GM19397 (cell line): ENCODE results near the gene SCN9A.
"Not testable (repeated sequence)": the region's sequence is repeated elsewhere in the genome, so short reads cannot be mapped to it uniquely, and the experiment has no call there.

Experiments
- ATAC-seq: cut with Tn5 transposase; IDR thresholded peaks from one replicate; pipeline ENCODE4 v1.9.1; 2021; ENCODE audit warnings: mild to moderate bottlenecking, moderate library complexity; ENCODE audit not compliant: unreplicated experiment

The SCN9A gene

DNA sequence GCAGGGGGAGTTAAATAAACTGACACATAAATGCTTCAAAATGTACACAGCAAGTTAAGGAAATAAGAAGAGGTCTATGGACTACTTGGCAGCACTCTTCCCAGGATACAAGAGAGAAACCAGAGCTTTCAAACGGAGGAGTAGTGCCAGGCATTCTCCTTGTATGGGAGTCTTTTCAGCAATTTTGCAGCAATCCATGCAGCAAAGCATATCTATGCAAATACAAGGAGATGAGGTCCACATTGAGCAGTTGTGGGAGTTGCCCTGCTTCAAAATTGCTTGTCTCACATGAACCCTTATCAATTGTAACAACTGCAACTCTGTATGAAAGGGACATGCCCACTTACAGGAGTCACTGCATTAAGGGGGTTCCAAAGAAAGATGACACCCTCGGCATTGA is 37.8 kb downstream of the SCN9A start:
- no peak for ATAC-seq

- ATAC-seq = no peak
Observed at GRCh38 chr2:166335284-166335683, 40.5 kb downstream of the SCN9A start.

- ATAC-seq = no peak
Observed at GRCh38 chr2:166334805-166335204, 40.9 kb downstream of the SCN9A start.

DNA sequence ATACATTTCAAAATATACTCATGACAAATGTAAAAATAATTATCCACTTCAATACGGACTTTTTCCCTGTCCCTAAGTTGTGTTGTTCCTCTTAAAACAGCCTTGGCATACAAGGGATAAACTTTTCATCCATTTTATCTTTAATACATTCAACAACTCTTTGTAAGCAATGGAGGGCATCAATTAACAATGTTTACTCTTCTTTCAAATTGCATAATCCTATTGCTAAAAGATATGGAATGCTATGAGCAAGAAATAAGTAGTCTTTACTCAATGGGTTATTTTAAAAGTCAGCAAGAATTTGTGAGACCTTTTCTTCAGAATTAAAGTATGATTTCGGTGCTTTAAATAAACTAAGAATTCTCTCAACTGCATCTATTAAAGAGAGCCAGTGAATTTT is 41.9 kb downstream of the SCN9A start:
- ATAC-seq = no peak

- no peak for ATAC-seq
Observed at GRCh38 chr2:166332106-166332505, 43.6 kb downstream of the SCN9A start.

GRCh38 chr2:166331468-166331867 is 44.3 kb downstream of the SCN9A start:
- no peak for ATAC-seq

DNA sequence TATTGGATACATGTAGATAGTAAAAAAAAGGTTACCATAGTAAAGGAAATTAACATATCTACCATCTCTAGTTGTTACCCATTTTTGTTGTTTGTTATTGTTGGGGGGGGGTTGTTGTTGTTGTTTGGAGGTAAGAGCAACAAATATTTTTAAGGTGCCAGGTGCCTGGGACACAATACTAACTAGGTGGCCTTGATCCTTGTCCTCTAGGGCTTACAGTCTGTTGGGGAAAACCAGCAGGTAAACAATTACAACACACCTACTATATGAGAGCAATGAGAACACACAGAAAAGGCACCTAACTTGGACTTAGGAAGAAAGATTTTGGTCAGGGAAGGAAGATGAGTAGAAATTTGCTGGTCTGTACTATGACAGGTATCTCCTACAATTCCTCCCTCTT is 46.3 kb downstream of the SCN9A start:
- ATAC-seq = no peak

GRCh38 chr2:166328147-166328546 is 47.6 kb downstream of the SCN9A start:
- no peak for ATAC-seq

DNA sequence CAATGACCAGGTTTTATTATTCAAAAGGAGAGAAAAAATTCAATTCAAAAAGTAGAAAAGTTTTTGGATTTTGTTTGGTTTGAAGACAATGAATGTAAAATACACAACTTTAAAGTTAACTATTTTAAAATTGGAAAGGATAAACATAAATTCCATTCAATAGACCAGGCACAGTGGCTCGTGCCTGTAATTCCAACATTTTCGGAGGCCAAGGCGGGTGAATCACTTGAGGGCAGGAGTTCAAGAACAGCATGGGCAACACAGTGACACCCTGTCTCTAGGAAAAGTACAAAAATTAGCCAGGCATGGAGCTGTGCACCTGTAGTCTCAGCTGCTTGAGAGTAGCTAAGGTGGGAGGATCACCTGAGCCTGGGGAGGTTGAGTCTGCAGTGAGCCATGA is 54.7 kb downstream of the SCN9A start:
- no peak for ATAC-seq

GRCh38 chr2:166314022-166314759 is 61.6 kb downstream of the SCN9A start:
- no peak for ATAC-seq

GRCh38 chr2:166312863-166313262 is 62.9 kb downstream of the SCN9A start:
- not testable (repeated sequence) for ATAC-seq

GRCh38 chr2:166307326-166307725 is 68.4 kb downstream of the SCN9A start:
- ATAC-seq = no peak

DNA sequence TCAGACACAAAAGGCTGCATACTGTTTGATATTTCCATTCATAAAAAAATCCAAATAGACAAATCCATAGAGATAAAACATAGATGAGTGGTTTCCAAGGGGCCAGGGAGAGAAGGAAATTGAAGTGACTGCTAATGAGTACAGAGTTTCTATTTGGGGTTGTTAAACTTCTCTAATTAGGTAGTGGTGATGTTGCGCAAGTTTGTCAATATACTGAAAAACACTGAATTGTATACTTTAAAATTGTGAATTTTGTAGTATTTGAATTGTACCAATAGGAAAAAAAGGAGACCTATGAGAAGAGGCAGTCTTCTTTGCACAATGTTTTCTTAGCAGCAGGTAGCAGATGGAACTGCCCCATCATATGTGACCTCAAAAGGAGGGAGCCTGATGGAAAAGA is 71.1 kb downstream of the SCN9A start:
- no peak for ATAC-seq

DNA sequence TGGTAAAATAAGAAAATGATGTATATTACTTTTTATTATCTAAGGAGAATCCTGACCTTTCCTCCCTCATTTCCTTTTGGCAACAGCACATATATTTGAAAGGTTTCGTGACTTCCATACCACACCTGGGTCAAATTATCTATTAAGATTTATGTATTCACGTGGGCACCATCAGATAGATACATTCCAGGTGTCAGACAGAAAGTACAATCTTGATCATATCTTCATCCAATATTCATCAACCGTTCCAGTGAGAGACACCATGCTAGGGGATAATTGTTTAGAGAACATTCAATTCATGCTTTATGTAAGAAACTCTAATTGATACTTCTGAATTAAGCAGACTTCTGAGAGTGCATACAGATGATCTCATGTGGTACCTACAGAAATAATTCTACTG is 73.7 kb downstream of the SCN9A start:
- ATAC-seq = no peak

- ATAC-seq = no peak
Observed at GRCh38 chr2:166297951-166298350, 77.8 kb downstream of the SCN9A start.

DNA sequence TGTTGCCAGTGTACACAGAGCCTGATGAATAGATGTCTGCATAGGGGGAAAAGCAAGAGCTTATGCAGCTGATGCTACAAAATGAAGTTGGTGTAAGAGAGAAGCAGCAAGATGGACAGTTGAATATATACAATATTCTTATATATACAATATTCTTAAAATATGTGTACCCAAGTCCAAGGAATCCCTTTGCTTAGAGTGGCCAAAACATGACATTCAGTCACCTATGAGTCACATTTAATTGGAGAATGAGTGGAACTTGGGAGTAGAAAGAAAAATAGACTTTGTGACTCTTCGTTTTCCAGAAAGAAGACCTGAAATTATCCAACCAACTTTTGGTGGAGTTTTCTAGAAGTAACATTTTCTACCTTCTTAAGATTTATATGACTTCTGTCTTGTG is 81.8 kb downstream of the SCN9A start:
- ATAC-seq = no peak

- no peak for ATAC-seq
Observed at GRCh38 chr2:166285215-166285614, 90.5 kb downstream of the SCN9A start.

GRCh38 chr2:166284359-166284758 is 91.4 kb downstream of the SCN9A start:
- ATAC-seq = no peak

- ATAC-seq = no peak
Observed at GRCh38 chr2:166282154-166282553, 93.6 kb downstream of the SCN9A start.

GRCh38 chr2:166278856-166279255 is 96.9 kb downstream of the SCN9A start:
- no peak for ATAC-seq

GRCh38 chr2:166270376-166270775 is 105.4 kb downstream of the SCN9A start:
- ATAC-seq = no peak

GRCh38 chr2:166269322-166269721 is 106.4 kb downstream of the SCN9A start:
- ATAC-seq = no peak

DNA sequence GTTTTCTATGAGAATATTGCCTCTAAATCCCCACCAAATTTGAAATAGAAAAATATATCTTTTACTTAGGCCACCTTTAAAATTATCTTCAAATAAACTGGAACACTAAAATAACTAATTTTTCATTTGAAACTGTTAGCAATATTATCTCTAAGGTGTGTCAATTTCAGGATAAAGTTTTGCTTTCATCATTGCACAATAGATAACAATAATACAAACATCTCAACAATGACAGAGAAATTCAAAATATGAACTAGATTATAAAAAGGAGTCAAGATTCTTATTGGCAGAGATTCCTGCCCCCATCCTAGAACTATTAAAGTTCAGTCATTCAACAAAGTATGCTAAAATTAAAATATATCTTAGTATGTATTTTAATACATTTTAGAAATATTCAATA is 117.9 kb downstream of the SCN9A start:
- ATAC-seq = no peak
